Measurements from ENCODE around the gene DBF4.

GRCh38 chr7:87853237-87853864, 22.9 kb upstream of the DBF4 start:
- no peak for TF ChIP-seq NFIC (IDR thresholded peaks at IDR 0.05)
- TF ChIP-seq MAX (IDR thresholded peaks at IDR 0.05): no peak
- no peak for TF ChIP-seq FOXM1 (IDR thresholded peaks at IDR 0.05; ENCODE audit: borderline replicate concordance, low read depth)

Measured in Ishikawa (cell line).